ENCODE measurements around the gene COMMD2. TPM values are rescaled to one million over a fixed set of nuclear protein-coding genes. Genes with fewer than 3 reads are reported as not detected.

The COMMD2 gene
- total RNA-seq, 6 experiments from 2014 or later: 11.0 to 17.7 (median 14.0) TPM

- Histone ChIP-seq H3K36me3 (no peaks in the 10 kb centered on the region), H3K4me3 (no peak overlapping the region), H3K9me3 (no peaks in the 10 kb centered on the region), H3K4me1 (no peaks in the 10 kb centered on the region), H3K27me3 (no peaks in the 10 kb centered on the region), H3K27ac (no peak overlapping the region)
- WGBS (ENCODE audit: insufficient coverage, low coverage, low lambda C conversion rate, missing lambda C conversion rate): 46% methylated on average over 4 of the region's 4 CpGs
- intact Hi-C loops (cut with DNase I): no loop called here
- DNase-seq (no peak), ATAC-seq (no peak)
- TF ChIP-seq POLR2A (IDR thresholded peaks at IDR 0.05): no peak
- TF ChIP-seq CTCF (IDR thresholded peaks at IDR 0.05): no peak
Observed at GRCh38 chr3:149702691-149703441, 49.4 kb downstream of the COMMD2 start.

GRCh38 chr3:149701977-149702350 is 50.3 kb downstream of the COMMD2 start:
- no peaks in the 10 kb centered on the region for H3K36me3 ChIP-seq
- no peaks in the 10 kb centered on the region for H3K9me3 ChIP-seq
- no peak overlapping the region for H3K4me3 ChIP-seq
- 100% methylated on average over 1 of the region's 1 CpG for WGBS (ENCODE audit: insufficient coverage, low coverage, low lambda C conversion rate, missing lambda C conversion rate)
- TF ChIP-seq POLR2A (IDR thresholded peaks at IDR 0.05) (no peak), CTCF (IDR thresholded peaks at IDR 0.05) (no peak)
- H3K27ac ChIP-seq: no peak overlapping the region
- DNase-seq: no peak
- ATAC-seq: no peak
- H3K27me3 ChIP-seq: no peaks in the 10 kb centered on the region
- intact Hi-C loops (cut with DNase I): no loop called here
- no peaks in the 10 kb centered on the region for H3K4me1 ChIP-seq

GRCh38 chr3:149701206-149701976 is 50.9 kb downstream of the COMMD2 start:
- ATAC-seq (no peak), DNase-seq (no peak)
- no peaks in the 10 kb centered on the region for H3K9me3 ChIP-seq
- H3K4me3 ChIP-seq: no peak overlapping the region
- H3K27ac ChIP-seq: no peak overlapping the region
- TF ChIP-seq POLR2A (IDR thresholded peaks at IDR 0.05) (no peak), CTCF (IDR thresholded peaks at IDR 0.05) (no peak)
- WGBS (ENCODE audit: insufficient coverage, low coverage, low lambda C conversion rate, missing lambda C conversion rate): 63% methylated on average over 11 of the region's 12 CpGs
- intact Hi-C loops (cut with DNase I): no loop called here
- no peaks in the 10 kb centered on the region for H3K27me3 ChIP-seq
- H3K4me1 ChIP-seq: no peaks in the 10 kb centered on the region
- no peaks in the 10 kb centered on the region for H3K36me3 ChIP-seq

Small RNA genes lying within 50 kb of the gene (small RNA-seq; reads per million reads assigned to genes)
- gene RNU6-507P: 0 reads per million in 2 experiments

Other genes starting within 250 kb of the COMMD2 start
- gene WWTR1, start 94.5 kb downstream of the COMMD2 start, total RNA-seq: 10 to 100 TPM; 10.6 to 19.7 (median 15.3) TPM
- gene ANKUB1, start 40.1 kb upstream of the COMMD2 start, total RNA-seq: not detected
- 10 to 100 TPM; 45.0 to 55.6 (median 47.5) TPM for gene RNF13, start 60.7 kb upstream of the COMMD2 start, total RNA-seq
- gene PFN2, start 218.4 kb upstream of the COMMD2 start, total RNA-seq: 10 to 100 TPM in 3 of 6 experiments, 1 to 10 TPM in 3; 1.9 to 12.6 (median 8.5) TPM

Measured in right lobe of liver (tissue), 6 donors.